Measurements from ENCODE around the gene DTNB.

DNA sequence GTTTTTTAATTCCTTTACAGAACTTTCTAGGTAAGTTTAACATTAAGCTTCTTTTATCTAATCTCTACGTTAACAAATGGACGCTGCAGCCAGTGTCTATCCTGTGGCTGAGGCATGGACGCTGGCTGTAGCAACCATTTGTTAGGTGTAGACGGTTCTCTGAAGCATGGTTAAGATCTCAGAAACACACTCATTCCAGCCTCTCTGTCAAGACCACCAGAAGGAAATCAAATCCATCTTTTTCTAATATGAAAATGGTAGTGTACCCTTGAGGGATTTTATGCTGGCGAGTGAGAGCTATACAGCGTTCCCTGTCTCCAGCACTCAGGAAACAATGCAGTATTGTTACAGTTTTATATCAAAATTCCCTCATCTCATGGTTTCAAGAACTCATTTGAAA, 78.0 kb downstream of the DTNB start:
- TF ChIP-seq POLR2A (IDR thresholded peaks at IDR 0.05; ENCODE audit: low read depth, low read length) (no peak), CTCF (conservative IDR thresholded peaks at IDR 0.05; ENCODE audit: low read depth, low read length) (no peak), RCOR1 (IDR thresholded peaks at IDR 0.05; ENCODE audit: insufficient replicate concordance, low read length) (no peak), ELK1 (IDR thresholded peaks at IDR 0.05; ENCODE audit: borderline replicate concordance, low read depth, low read length) (no peak), CEBPB (IDR thresholded peaks at IDR 0.05; ENCODE audit: low read depth, low read length) (no peak), MXI1 (IDR thresholded peaks at IDR 0.05; ENCODE audit: borderline replicate concordance, low read depth, low read length) (no peak), RAD21 (IDR thresholded peaks at IDR 0.05; ENCODE audit: low read length) (no peak), CHD1 (IDR thresholded peaks at IDR 0.05; ENCODE audit: low read depth, low read length) (no peak), BHLHE40 (IDR thresholded peaks at IDR 0.05; ENCODE audit: low read depth, low read length) (no peak), MAZ (IDR thresholded peaks at IDR 0.05; ENCODE audit: borderline replicate concordance, low read depth, low read length) (no peak), FOS (IDR thresholded peaks at IDR 0.05; ENCODE audit: low read depth, low read length) (no peak), NFE2L2 (IDR thresholded peaks at IDR 0.05; ENCODE audit: low read depth, low read length) (no peak), SMC3 (IDR thresholded peaks at IDR 0.05; ENCODE audit: low read depth, low read length) (no peak)
- TF ChIP-seq, protein P1, sequence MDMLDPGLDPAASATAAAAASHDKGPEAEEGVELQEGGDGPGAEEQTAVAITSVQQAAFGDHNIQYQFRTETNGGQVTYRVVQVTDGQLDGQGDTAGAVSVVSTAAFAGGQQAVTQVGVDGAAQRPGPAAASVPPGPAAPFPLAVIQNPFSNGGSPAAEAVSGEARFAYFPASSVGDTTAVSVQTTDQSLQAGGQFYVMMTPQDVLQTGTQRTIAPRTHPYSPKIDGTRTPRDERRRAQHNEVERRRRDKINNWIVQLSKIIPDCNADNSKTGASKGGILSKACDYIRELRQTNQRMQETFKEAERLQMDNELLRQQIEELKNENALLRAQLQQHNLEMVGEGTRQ (IDR thresholded peaks at IDR 0.05; ENCODE audit: low read depth, low read length), result no peak
